Muscle layer of colon (tissue), 2 donors: Measurements from ENCODE around the gene PSMA2.

Source experiments
- H3K27ac ChIP-seq: one replicate; pipeline ENCODE4 v1.7.0; 2013; ENCODE audit warnings: low read depth, mild to moderate bottlenecking, low read length, moderate library complexity
- H3K27me3 ChIP-seq, 2 donors: one replicate each; pipeline ENCODE4 v1.7.0; 2013; ENCODE audit warnings: low read length in 2 of 2, mild to moderate bottlenecking in 2 of 2; ENCODE audit not compliant: insufficient read depth in 2 of 2, control insufficient read depth in 1 of 2
- H3K36me3 ChIP-seq: one replicate; pipeline ENCODE4 v1.7.0; 2013; ENCODE audit warnings: mild to moderate bottlenecking, low read length; ENCODE audit not compliant: insufficient read depth
- H3K4me1 ChIP-seq: one replicate; pipeline ENCODE4 v1.7.0; 2013; ENCODE audit warnings: mild to moderate bottlenecking, low read length; ENCODE audit not compliant: insufficient read depth
- H3K4me3 ChIP-seq, 2 donors: one replicate each; pipeline ENCODE4 v1.7.0; 2013; ENCODE audit warnings: low read length in 2 of 2, low read depth in 1 of 2, mild to moderate bottlenecking in 1 of 2, moderate library complexity in 1 of 2
- H3K9ac ChIP-seq: one replicate; pipeline ENCODE4 v1.7.0; 2013; ENCODE audit warnings: low read length
- H3K9me3 ChIP-seq: one replicate; pipeline ENCODE4 v1.7.0; 2013; ENCODE audit warnings: mild to moderate bottlenecking, low read length
- donor health status: abdominal sarcoma.
- donor health status: Adenocarcinoma of cecum.

Gene PSMA2

DNA sequence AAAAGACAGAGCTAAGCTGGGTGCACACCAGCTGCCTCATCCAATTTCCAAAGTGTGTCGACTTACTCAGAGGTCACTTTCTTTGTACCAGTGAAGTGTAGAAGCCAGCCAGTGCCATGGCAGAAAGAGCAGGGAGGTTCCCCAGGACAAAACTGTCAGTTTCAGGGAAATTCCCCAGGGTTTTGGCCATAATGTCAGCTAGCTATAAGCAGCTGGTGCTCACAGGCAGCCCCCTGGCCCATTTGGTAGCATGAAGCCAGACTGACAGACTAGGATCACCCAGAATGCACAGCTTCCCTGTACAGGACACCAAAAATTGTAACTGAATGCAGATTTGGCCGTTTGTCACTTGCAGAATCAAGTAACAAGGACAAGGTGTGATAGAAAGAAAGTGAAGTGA, 28.8 kb upstream of the PSMA2 start:
- H3K9me3 ChIP-seq, result no peaks in the 10 kb centered on the region
- H3K27me3 ChIP-seq, result no peaks in the 10 kb centered on the region
- H3K9ac ChIP-seq, result no peak overlapping the region
- H3K27ac ChIP-seq, result no peak overlapping the region
- H3K4me3 ChIP-seq, result no peak overlapping the region
- H3K36me3 ChIP-seq, result no peaks in the 10 kb centered on the region
- H3K4me1 ChIP-seq, result peaks cover 14% of the 10 kb centered on the region

DNA sequence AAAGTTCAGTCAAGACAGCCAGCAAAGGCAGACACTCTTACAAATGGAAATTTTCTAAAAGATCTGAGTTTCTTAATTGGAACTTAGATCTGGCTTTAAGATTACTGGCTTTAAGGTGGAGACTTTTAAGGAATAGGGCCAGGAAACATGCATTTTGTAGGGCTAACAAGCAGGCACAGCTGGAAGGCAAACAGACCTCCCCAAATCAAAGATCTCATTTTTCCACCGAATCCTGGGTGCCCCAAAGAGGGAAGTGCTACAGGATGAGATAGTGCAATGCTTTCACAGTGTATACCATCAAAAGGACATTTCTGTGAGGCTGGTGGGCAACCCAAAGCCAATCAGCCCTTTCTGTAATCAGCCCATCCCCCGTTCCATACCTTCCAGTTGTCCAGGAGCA, 27.6 kb upstream of the PSMA2 start:
- H3K9ac ChIP-seq, result no peak overlapping the region
- H3K4me3 ChIP-seq, result no peak overlapping the region
- peaks cover 2% of the 10 kb centered on the region for H3K4me1 ChIP-seq
- no peak overlapping the region for H3K27ac ChIP-seq
- no peaks in the 10 kb centered on the region for H3K9me3 ChIP-seq
- no peaks in the 10 kb centered on the region for H3K27me3 ChIP-seq
- H3K36me3 ChIP-seq, result no peaks in the 10 kb centered on the region

GRCh38 chr7:42956062-42956461, 24.1 kb upstream of the PSMA2 start:
- no peak overlapping the region for H3K4me3 ChIP-seq
- no peaks in the 10 kb centered on the region for H3K27me3 ChIP-seq
- H3K9ac ChIP-seq, result no peak overlapping the region
- no peak overlapping the region for H3K27ac ChIP-seq
- H3K9me3 ChIP-seq, result no peaks in the 10 kb centered on the region
- H3K36me3 ChIP-seq, result no peaks in the 10 kb centered on the region
- no peaks in the 10 kb centered on the region for H3K4me1 ChIP-seq

DNA sequence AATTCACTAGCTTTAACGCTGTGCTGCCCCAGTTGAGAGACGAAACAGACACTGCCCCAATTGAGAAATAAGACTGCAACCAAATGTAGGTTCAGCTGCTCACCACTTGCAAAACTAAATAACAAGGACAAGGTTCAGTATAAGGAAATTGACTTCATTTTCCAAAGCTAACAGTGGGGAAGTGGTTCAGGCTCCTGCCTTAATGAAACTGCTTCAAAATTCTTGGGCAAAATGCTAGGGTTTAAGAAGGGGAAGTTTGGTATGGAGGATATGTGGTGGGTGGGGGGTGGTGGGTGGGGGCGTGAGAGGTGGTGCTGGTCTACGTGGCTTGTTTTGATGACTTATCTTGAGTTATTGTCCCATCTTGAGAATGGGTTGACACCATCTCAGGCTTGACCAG, 22.0 kb upstream of the PSMA2 start:
- no peaks in the 10 kb centered on the region for H3K36me3 ChIP-seq
- H3K9me3 ChIP-seq, result no peaks in the 10 kb centered on the region
- H3K9ac ChIP-seq, result no peak overlapping the region
- no peaks in the 10 kb centered on the region for H3K27me3 ChIP-seq
- H3K27ac ChIP-seq, result no peak overlapping the region
- no peak overlapping the region for H3K4me3 ChIP-seq
- no peaks in the 10 kb centered on the region for H3K4me1 ChIP-seq

GRCh38 chr7:42952328-42952727, 20.4 kb upstream of the PSMA2 start:
- Histone ChIP-seq H3K9ac (no peak overlapping the region), H3K27me3 (no peaks in the 10 kb centered on the region), H3K9me3 (no peaks in the 10 kb centered on the region), H3K36me3 (no peaks in the 10 kb centered on the region), H3K4me1 (no peaks in the 10 kb centered on the region), H3K4me3 (no peak overlapping the region), H3K27ac (no peak overlapping the region)

- Histone ChIP-seq H3K4me3 (no peak overlapping the region), H3K36me3 (no peaks in the 10 kb centered on the region), H3K4me1 (no peaks in the 10 kb centered on the region), H3K9ac (no peak overlapping the region), H3K27me3 (no peaks in the 10 kb centered on the region), H3K9me3 (no peaks in the 10 kb centered on the region), H3K27ac (no peak overlapping the region)
Observed at GRCh38 chr7:42950417-42950816, 18.4 kb upstream of the PSMA2 start.

- H3K36me3 ChIP-seq, result no peaks in the 10 kb centered on the region
- no peaks in the 10 kb centered on the region for H3K4me1 ChIP-seq
- no peaks in the 10 kb centered on the region for H3K9me3 ChIP-seq
- no peak overlapping the region for H3K9ac ChIP-seq
- no peak overlapping the region for H3K4me3 ChIP-seq
- no peaks in the 10 kb centered on the region for H3K27me3 ChIP-seq
- no peak overlapping the region for H3K27ac ChIP-seq
Observed at GRCh38 chr7:42947521-42947920, 15.5 kb upstream of the PSMA2 start.

- Histone ChIP-seq H3K9me3 (no peaks in the 10 kb centered on the region), H3K4me1 (no peaks in the 10 kb centered on the region), H3K9ac (no peak overlapping the region), H3K27me3 (no peaks in the 10 kb centered on the region), H3K4me3 (no peak overlapping the region), H3K27ac (no peak overlapping the region), H3K36me3 (no peaks in the 10 kb centered on the region)
Observed at GRCh38 chr7:42946627-42946950, 14.6 kb upstream of the PSMA2 start.

DNA sequence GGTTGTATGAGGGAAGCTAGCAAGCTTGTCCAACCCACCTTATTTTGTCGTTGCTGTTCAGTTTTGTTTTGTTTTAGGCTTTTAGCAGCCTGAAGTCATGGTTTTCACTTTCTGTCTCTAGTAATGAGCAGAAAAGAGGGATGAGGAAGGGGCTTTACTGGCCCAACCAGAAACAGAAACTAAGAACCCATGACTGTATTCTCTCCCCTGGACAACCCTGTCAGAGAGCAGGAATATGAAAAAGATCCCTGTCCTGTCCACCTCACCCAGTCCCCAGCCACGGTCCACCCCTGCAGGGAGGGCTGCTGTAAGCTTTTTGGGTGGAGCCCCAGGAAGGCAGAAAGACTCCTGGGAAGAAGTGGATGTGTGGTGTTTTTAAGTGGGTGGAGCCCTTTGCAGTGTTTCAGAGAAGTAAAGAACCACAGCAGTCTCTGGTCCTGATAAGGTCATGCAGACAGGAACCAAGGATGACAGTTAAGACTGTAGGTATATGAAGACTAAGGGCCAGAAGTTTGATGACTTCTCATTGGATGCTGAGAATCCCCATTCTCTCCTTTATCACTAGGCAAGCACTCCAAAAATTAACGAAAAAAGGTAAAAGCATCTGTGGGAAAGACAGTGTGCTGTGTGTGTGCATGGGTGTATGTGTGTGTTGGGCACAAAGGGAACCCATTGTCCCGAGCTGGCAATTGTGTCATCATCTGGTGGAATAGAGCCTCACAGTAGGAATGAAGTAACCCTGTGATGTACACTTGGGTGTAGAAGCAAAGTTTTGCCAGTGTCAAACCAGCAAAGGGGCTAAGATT, 14.1 kb upstream of the PSMA2 start:
- no peak overlapping the region for H3K27ac ChIP-seq
- no peak overlapping the region for H3K9ac ChIP-seq
- no peaks in the 10 kb centered on the region for H3K9me3 ChIP-seq
- no peaks in the 10 kb centered on the region for H3K36me3 ChIP-seq
- H3K4me1 ChIP-seq, result no peaks in the 10 kb centered on the region
- no peaks in the 10 kb centered on the region for H3K27me3 ChIP-seq
- no peak overlapping the region for H3K4me3 ChIP-seq

- H3K9ac ChIP-seq, result no peak overlapping the region
- H3K4me3 ChIP-seq, result no peak overlapping the region
- H3K36me3 ChIP-seq, result peaks cover 25% of the 10 kb centered on the region
- H3K9me3 ChIP-seq, result no peaks in the 10 kb centered on the region
- H3K27me3 ChIP-seq, result no peaks in the 10 kb centered on the region
- H3K4me1 ChIP-seq, result no peaks in the 10 kb centered on the region
- H3K27ac ChIP-seq, result no peak overlapping the region
Observed at GRCh38 chr7:42940985-42941847, 9.2 kb upstream of the PSMA2 start.

GRCh38 chr7:42939457-42940240, 7.7 kb upstream of the PSMA2 start:
- H3K27ac ChIP-seq, result no peak overlapping the region
- H3K4me1 ChIP-seq, result no peaks in the 10 kb centered on the region
- H3K36me3 ChIP-seq, result peaks cover 32% of the 10 kb centered on the region
- H3K4me3 ChIP-seq, result no peak overlapping the region
- H3K9me3 ChIP-seq, result no peaks in the 10 kb centered on the region
- H3K27me3 ChIP-seq, result no peaks in the 10 kb centered on the region
- H3K9ac ChIP-seq, result no peak overlapping the region
